DMS79 (cell line): ENCODE results near the gene POFUT2.

Experiments used
- DNase-seq: peaks from one replicate; lab custom pipeline; 2025; lab: John Stamatoyannopoulos, UW

POFUT2 gene

DNA sequence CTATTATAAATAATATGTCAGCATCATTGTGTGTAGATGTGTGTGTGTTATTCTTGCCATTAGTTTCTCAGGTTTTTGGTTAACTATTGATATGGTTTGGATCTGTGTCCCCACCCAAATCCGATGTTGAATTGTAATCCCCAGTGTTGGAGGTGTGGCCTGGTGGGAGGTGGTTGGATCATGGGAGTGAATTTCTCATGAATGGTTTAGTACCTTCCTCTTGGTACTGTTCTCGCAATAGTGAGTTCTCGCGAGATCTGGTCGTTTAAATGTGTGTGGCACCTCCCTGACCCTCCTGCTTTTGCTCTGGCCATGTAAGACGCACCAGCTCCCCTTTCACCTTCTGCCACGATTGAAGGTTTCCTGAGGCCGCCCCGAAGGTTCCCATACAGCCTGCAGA is 9.6 kb upstream of the POFUT2 start:
- DNase-seq, result no peak

DNA sequence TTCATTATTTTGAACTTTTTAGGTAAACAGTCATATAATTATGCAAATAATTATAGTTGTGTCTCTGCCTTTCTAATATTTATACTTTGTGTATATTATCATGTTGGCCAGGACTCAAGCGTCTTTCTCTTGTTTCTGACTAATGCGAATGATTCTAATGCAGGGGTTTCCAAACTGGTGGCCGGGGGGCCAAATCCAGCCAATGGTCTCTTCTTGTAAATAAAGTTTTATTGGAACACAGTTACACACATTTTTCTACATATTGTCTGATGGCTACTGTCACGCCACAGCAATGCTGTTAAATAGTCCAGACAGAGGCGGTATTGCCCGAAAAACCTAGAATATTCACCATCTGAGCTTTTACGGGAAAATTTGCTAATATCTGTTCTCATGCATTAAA is 8.9 kb upstream of the POFUT2 start:
- DNase-seq, result no peak

DNA sequence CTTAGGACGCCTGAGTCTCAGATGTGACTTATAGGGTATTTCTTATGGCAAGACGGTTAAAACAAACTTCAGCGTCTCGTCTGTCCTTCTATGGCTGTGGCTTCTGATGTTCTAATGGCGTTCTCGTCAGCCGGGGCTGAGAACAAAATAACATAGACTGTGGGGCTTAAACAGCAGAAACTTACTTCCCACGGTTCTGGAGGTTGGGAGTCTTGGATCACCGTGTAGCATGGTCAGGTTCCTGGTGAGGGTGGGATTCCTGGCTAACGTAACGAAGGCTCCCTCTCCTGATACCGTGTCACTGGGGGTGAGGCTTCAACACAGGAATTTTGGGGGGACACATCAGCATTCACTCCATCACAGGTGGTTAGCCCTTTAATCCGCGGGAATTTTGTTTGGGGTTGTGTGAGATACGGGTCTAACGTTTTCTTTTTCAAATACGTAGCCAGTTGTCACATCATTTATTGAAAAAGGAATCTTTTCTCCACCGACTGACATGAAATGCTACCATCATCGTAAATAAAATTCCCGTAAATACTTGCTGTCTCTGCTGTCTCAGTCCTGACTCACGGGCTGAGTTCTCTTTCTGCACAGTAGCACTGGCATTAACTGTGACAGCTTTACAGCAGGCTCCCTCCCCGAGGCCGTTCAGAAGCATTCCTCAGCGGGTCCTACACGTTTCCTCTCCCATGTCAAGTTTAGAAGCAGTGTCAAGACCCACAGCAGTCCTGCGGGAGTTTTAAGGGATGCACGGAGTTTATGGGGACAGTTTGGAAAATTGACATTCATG is 8.1 kb upstream of the POFUT2 start:
- DNase-seq, result no peak

DNA sequence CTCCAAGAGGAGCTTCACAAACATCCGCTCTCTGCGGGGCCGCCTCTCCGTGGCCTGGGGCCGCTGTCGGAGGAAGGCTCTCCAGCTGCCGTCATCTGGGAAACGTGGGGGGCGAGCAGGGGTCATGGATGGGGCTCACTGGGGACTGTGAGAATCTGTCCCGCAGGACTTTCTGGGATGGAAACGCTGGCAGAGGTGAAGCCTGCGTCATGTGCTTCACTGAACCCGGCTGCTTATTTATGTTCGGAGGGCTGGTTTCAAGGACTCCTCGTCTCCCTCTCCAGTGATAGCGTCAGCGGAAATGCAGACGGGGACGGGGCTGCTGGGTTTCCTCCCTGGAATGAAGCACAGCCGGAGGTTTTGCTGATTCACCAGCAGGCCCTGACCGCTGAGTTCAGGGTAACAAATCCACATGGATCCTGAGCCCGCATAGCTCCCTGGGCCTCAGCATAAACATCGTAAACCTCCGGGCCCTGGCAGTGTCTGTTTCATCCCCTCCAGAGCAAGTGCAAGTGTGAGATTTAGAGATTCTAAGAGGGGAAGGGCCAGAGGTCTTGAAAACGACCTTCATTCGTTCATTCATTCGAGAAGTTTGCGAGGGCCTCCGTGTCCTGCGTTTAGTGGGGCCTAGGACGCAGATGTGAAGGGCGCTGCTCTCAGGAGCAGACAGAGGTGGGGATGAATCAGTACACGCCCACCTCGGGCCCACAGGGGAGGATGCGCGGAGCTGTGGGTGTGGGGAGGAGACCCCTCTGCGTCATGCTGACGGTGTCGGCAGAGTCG is 7.0 kb upstream of the POFUT2 start:
- peak; percentile 61 for DNase-seq

DNA sequence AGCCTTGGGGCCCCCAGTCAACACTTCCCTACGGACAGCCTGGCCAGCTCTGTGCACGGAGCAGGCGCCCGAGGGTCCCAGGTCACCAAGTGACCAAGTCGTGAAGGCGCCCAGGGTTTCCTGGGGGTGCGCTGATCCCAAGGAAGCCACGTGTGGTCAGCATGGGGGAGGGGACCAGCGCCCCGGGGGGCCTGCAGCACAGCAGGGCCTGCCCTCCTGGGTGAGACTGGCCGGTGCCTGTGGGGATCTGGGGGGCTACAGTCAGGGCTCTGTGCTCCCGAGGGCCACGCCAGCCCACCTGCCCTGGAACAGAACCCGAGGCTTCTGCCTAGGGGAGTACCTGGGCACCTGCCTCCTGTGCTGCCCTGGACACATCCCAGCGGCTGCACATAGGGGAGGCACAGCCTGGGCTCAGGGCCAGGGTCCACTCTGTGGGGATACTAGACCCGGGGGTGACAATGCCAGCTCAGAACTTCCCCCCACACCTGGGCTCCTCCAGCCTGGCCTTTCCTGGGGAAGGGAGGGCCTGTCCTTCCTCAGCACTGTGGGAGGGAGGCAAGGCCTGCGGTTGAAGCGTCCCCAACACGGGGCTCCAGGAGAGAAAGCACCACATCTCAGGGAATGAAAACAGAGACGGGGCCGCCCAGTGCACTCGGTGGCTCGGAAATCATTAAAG is 6.2 kb upstream of the POFUT2 start:
- DNase-seq, result no peak

DNA sequence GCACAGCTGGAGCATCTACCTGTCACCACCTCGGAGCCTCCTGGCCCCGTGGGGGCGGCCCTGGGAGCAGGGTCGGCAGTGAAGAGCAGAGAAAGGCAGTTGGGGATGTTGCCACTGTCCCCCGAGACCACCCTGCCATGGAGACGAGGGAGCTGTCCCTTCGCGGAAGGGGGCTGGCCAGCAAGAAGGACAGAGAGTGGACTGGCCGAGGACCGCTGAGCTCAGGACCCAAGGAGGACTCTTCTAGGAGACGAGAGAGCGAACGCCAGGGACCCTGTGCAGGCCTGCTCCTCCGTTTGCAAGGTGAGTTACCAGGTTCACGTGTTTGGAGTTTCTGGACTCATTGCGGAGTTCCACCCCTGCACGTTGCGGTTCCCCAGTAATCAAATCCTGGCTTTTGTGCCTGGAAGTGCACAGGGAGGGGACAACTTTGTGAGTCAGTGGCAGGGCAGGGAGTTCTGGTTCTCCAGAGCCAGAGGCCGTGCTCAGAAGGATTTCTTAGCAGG is 5.6 kb upstream of the POFUT2 start:
- DNase-seq, result no peak

DNA sequence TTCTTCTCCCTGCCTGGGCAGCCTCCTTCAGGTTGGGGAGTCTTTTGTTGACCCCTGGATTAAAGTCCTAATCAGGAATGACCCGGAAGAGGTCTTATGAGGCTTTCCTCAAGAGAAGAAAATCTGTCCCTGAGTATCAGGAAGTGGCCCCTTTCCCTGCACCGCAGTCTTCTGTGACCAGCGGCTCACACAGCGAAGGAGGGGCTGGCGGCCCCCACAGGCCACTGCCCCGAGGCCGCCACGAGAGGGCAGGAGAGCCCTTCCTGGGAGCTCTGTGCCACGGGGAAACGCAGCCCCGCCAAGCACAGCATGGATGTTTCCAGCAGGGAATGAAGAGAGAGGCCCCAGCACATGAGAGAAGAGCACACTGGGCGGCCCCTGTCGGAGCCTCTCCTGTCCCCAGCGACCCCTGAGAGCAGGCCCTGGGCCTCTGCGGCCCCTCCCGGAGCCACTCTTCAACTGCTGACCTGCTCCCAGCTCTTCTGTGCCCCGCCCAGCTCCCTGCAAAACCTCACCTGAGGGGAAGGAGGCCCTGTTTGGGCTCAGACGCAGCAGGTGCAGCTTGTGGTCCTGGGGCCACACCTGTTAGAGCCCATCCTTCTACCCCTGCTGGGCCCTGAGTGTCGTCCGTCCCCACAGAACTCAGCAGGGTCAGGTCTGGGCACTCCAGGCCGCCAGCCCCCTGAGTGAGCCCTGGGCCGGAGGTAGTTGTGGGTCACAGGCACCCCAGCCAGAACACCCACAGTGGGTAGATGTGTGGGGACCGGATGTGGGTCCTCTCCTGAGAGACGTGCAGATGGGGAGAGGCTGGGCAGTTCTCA is 4.9 kb upstream of the POFUT2 start:
- peak; percentile 71 for DNase-seq

DNA sequence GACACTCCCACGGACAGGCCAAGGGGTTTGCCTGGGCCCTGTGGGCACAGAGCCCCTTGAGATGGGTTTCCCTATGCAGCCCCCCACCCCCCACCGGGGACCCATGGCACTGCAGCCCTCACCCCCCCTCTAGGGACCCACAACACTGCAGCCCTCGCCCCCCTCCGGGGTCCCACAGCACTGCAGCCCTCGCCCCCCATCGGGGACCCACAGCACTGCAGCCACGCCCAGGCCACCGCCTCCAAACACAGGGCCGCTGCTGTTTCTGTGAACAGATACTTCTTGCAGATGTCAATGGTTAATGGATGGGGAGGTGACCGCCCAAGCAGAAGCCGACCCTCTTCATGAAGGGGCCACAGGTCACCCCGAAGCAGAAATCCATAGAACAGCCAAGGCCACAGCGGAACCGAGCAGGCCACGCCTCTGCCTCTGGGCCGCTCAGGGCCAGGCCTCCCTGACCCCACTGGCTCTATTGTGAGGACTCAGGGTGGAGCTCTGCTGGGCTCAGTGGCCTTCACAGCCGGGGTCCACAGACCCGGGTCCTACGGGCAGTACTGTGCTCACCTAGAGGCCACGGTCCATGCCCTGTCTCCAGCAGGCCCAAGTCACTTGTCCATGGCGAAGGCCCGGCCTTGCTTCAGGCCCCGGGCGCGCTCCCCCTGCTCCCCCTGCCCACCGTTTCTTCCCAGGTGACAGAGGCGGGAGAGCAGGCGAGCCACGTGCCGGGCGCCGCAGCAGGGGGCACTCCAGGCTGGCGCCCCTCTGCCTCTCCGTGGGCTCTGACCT is 4.1 kb upstream of the POFUT2 start:
- DNase-seq, result no peak

DNA sequence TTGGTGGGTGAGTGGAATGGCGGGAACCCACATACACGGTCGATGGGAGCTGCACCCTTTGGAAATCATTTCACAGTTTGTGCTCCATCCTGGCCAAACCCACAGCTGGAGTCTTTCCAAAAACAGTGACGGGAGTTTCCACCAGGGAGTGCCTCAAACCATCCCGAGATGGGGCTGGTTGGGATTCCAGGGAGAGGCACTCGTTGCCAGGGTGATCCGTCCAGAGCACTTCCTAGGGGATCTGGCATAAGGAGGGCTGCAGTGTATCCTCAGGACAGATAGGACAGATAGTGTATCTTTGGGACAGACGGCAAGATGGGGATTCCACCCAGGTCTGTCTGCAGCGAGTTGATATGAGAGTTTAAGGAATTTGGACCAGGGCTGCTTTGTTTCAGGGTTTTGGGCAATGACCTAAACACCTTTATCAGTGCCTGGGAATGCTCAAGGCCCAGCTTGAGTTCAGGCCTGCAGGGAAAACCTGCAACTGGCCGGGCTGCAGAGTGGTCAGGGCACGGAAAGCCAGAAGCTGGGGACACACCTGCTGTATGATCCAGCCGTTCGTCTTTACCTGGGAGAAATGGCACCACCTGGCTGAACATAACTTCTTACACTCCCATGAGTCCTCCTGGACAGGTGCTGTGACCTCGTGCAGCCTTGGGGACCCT is 3.4 kb upstream of the POFUT2 start:
- no peak for DNase-seq

DNA sequence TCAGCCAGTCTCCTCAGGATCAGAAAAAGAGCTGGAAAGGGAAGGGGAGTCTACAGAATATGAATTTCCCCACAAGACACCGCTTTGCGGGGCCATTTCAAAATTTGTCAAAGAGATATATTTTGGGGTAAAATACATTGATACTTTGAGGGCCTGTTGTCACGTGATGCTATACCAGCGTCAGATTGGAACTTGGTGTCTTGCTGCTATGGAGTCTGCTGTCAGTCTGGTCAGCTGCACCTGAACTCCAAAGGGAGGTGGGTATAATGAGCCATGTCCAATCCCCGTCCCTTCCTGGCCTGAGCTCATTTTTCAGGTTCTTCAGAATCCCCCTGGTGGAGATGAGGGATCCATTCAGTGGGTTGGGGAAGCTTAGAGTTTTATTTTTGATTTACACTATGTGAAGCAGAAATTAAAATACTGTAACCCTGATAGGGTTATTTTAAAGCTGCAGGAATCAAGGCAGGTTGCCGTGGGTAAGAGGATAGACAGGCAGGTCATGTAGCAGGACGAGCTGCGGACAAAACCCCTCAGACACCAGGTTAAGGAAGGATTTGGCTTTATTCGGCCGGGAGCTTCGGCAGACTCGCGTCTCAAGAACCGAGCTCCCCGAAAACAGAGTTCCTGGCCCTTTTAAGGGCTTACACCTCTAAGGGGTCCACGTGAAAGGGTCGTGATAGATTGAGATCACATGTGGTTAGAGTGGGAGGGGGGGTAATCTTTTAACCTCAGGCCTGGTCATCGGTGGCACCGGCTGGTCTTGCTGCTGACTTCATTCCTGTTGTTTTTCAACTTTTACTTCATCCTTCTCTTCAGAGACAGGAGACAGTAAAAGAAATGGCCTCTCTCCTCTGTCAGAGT is 2.2 kb upstream of the POFUT2 start:
- no peak for DNase-seq

DNA sequence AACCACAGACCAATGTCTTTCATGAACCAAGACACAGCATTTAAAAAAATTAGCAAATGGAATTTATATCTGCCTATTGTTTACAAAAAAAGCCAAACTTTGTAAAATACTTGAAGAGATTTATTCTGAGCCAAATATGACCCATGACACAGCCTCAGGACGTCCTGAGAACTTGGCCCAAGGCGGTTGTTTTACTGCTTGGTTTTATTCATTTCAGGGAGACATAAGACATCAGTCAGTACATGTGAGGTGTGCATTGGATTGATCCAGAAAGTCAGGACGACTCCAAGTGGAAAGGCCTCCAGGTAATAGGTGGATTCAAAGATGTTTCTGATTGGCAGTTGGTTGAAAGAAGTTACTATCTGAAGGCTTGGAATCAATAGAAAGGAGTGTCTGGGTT is 1.4 kb upstream of the POFUT2 start:
- DNase-seq, result no peak

DNA sequence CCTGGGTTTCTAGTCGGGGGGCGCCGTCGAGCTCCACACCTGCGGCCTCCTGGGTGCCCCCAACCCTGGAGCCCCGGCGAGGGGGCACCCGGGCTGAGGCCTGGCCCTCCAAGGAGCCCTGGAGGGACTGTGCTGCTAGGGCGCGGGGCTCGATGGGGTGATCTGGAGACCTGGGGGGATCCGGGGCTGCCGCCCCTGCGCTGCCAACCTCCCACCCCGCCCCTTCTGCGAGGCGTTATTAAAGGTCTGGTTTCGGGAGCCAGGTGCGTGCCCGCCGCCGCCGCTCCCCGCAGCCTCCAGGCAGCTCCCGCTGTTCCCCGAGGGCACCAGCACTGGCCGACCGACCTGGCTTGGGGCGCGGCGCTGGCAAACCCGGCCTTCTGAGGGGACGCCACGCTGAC is 746 bp upstream of the POFUT2 start:
- no peak for DNase-seq

DNA sequence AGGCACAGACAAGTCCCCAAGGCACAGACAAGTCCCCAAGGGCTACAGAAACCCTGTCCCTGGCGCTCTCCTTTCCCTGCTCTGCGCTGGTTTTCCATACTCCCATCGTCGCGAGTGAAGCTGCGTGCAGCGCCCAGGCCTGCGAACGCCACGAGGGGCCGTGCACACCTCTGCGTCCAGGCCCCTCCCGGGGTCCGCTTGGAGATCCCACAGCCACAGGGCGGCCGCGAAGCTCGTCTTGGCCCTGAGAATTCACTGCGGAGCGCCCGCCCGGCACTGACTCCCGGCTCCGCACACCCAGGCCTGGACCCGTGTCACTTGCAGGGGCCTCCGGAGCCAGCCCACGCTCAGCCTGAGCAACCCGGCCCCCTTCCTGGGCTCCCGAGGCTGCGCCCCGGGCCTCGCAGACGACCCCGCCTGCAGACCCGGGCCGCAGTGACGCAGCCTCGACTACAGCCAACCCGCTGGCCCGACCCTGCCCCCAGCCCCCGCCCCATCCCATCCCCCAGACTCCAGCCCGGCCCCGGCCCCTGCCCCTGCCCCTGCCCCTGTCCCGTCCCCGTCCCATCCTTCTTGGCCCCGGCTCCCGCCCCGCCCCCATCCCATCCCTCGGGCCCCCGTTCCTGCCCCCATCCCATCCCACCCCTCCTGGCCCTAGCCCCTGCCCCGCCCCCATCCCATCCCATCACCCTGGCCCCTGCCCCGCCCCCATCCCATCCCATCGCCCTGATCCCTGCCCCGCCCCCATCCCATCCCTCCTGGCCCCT is 841 bp downstream of the POFUT2 start:
- DNase-seq, result no peak

DNA sequence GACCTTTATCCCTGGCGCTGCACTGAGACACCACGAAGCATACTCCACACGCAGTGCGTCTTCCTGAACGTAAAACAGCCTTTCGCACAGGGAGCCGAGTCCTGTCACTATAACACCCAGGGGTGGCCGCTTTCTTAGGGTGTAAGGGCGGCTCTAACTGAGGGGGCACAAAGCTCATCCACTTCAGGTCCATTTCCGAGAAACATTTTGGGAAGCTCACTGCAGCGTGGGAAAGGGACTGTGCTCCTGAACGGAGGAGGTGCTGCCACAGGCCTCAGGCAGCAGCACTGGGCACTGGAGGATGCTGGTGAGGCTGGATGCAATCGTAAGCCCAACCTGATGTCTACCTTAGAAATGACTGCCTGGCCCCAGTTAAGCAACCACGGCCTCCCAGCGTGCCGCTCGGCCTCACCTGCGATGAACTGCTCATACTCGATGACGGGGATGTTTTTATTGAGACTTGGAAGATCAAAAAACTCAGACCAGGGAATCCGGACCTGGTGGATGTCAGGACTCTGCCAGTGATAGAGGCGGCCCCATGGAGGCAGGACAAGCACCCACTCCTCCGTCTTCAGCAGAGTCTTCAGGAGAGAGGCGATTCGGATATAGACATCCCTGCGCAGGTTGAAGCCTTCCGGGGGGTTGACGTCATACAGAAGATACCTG is 2.3 kb downstream of the POFUT2 start:
- DNase-seq, result no peak

DNA sequence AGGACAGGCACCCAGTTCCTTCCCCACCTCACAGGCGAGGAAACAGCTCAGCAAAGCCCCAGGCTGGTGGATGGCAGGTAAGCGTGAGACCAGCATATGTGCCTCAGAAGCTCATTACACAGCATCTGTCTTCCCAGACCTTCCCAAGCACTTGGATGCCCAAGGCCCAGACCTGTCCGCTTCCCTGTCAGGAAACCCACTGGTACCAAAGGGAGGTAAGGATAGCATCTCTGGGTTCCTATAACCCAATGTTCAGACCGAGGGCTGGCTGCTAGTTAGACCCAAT is 3.3 kb downstream of the POFUT2 start:
- no peak for DNase-seq

DNA sequence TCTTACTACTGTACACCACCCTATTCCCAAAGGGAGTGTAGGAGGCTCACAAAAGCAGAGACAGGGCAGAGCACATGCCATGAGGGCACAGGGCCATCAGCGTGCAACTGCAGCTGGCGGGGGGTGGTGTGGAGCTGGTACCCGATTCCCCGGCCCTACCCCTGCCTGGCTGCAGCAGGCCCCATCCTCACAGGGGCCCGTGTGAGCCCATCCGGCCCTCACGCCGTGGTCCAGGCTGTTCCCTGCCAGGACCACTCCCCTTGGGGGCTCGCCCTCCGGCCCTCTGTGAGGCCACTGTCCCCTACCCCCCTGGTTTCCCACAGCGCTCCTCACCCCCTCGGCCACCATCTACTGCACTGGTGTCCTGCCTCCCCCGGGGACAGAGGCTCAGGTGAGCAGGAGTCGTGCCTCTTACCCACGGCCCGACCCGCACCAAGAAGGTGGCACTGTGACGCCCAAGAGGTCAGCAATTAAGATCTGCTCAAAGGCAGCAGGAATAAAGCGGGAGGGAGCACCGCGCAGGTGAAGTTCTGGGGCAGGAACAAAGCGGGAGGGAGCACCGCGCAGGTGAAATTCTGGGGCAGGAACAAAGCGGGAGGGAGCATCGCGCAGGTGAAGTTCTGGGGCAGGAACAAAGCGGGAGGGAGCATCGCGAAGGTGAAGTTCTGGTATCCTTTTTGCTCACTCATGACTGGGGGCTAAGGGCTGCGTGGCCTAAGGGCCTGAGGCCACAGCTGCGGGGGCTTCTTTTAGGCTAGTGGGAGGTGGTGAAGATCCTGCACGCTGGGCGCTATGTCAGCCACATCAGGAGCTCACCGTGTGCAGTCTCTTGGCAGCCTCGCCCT is 3.9 kb downstream of the POFUT2 start:
- DNase-seq, result no peak

DNA sequence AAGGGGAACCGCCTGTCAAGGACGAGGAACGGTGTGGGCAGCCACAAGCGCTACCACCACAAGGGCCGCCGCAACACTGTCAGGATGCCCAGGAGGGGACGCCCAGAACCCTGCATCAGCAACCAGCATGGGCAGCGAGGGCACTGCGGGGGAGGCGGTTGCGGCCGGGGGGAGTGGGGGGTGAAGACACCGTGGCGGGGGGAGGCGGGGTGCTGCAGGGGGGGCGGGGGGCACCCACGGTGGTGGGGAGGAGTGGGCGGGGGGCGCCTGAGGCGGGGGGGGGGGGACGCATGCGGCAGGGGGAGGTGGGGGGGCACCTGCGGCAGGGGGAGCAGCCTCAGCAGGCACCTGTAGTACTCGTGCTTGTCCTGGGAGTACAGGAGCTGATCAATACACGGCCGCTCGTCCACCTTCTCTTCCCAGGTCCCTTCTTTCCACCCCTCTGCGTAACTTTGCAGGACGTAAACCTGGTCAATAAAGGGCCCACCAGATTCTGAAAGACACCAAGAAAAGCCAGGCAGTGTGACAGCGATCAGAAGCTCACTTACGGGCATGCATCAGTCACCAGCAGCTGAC is 4.6 kb downstream of the POFUT2 start:
- no peak for DNase-seq
